COLO668 (cell line): ENCODE data around the gene LHFPL6.

Experiments used
- DNase-seq: peaks from one replicate; lab custom pipeline; 2025; ENCODE audit not compliant: unreplicated experiment; lab: John Stamatoyannopoulos, UW

The LHFPL6 gene

DNA sequence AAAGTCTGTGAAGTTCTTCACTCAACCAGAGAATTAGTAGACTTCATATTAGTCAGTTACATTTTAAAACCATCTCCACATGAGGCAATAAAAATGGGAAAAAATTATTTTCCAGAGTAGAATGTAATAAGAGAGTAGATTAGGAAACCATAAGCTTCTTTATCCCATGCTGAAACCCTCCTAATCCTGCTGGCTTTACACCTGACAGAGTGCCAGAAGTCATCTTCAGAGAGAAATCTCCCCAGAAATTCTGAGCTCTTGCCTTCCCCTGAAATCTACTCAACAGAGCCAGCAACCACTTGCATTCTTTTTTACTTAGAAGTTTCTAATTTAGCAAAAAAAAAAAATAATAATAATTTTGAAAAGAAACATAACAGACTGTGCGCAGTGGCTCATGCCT lies 284.8 kb downstream of the LHFPL6 start:
- no peak for DNase-seq

DNA sequence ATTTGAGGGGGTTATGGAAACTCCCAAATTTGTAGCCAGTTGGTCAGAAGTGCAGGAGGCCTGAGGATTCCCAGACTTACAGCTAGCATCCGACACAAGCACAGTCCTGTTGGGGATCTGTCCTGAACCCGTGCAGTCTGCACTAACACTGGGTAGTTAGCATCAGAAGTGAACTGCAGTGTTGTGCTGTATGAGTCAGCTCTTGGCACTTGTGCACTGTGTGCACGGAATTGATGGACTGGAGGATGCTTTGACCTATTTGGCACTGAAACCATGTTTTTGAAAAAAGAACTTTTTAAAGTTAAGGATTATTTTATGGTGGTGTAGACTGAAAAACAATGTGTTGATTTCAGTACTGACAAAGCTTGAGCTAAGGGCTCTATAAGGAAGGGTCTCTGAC lies 285.7 kb downstream of the LHFPL6 start:
- no peak for DNase-seq

DNA sequence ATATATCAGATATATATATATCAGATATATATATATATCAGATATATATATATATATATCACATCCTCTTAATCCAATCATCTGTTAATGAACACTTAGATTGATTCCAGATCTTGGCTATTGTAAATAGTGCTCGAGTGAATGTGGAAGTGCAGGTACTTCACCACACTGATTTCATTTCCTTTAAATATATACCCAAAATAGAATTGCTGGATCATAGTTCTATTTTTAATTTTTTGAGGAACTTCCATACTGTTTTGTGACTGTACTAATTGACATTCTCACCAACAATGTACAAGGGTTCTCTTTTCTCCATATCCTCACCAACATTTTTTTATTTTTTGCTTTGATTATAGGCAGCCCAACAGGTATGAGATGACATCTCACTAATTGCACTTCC lies 287.2 kb downstream of the LHFPL6 start:
- no peak for DNase-seq

DNA sequence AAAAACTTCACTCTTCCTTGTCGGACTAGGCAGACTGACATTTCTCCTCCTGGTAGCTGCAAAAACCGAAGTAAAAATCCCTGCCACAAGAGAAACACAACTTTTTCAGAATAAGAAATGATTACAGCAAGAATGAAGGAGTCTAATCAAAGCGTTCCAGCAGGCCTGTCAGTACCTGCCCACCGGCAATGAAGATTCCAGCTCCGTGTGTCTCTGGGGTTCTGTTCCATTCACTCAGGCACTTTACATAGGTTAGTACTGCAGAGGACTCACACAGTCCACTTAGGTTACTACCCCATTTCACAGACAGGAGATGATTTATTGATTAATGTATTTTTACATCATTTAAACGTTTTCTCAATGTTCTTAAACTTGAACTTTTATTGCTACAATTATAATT lies 289.3 kb downstream of the LHFPL6 start:
- no peak for DNase-seq

DNA sequence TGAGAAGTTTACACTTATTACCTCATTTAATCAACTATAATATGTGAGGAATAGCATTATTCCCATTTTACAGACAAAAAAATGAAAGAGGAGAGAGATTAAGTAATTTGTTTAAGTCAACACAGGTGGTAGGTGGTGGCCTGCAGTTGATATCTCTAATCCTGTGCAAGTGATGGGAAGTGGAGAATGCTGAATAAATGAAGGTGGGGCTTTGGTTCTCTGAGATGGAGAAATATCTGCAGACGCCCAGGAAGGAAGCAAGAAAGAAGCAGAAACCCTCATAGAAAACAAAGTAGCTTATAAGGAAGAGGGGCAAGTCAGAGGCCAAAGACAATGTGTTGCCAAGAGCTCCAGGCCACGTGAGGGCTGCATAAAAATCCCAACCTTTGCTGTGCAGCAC lies 290.4 kb downstream of the LHFPL6 start:
- no peak for DNase-seq

DNA sequence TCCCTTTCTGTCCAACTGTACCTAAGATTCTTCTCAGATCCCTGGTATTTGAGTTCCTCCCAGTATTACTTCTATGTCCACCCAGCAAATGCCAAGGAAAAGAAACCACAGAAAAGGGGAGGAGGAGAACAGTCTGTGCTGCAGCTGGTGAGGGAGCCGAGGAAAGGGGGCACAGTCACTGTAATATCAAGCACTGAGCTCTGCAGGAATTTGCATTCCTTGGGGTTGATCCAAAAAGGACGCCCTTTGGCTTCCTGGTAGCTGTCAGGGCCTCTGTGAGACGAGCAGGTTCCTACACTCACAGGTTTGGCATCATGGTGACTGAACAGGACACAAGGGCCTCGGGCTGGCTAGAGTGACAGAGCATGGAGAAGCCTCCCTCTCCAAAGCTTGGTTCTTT lies 291.4 kb downstream of the LHFPL6 start:
- no peak for DNase-seq

DNA sequence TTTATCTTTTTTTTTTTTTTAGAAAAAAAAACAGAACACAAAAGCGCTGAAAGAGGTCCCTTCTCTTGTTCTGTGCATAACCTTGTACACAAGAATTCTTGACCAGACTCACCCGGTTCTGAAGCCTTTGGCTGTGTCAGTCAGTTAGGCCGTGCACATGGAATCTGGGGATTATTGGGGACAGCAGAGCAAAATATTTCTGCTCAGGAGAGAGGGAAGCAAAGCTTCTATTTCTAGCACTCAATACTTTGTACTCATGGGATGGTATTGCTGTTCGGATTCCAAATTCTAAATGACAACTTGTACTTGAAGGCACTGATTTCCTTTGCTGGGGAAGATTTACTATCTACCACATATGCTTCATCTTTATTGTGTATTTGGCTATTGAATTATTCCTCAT lies 292.0 kb downstream of the LHFPL6 start:
- no peak for DNase-seq

DNA sequence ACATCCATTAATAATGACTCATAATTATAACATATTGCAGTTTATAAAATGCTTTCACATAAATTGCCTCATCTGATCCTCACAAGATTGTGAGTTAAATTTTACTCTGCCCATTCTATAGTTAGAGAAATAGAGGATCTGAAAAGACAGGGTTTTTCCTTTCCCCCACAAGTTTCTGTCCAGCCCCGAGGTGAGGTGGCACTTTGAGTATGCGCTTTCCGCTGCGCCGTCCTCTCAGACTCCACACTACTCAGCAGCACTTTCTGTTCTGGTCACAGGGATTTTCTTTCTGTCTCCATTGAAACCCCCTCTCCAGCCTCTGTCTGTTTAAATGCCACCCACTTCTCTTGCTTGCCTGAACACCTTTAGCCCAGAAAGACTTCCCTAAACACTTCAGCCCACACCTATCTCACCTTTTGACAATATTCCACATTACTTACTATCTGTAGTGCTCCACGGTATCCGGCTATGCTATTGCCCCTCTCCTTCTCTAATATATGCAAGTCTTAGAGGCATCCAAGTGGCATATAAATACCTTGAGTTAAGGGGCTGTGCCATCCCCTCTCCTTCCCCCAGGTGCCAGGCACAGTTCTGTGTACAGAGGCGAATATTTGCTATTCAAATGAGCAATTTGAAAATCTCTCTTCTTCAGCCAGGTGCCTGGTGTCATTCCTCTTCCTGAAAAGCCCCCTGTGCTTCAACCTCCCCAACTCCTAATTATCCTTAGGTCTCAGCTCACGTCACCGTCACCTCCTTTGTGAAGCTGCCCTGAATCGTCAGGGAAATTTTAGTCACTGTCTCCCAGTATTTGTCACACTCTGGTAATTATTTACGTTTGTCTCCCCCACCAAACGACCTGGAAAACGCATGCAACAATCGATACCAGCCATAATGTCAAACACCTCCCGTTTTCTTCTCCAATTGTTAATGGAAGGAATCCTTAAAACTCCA lies 296.1 kb downstream of the LHFPL6 start:
- no peak for DNase-seq

DNA sequence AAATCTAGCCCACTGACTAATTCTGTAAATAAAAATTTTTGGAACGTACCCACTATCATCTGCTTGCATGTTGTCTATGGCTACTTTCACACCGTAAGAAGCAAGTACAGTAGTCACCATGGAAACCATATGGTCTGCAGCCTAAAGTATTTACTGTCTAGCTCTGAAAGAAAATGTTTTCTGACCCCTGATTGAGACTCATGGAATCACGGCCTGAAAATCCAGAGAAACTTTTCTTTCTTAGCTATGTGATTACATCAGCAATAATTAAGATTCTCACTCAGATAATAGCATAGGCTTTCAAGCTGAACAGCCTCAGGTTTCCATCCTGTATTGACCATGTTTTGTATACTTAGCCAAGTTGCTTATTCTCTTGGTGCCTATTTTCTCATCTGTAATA lies 300.2 kb downstream of the LHFPL6 start:
- DNase-seq, result no peak

DNA sequence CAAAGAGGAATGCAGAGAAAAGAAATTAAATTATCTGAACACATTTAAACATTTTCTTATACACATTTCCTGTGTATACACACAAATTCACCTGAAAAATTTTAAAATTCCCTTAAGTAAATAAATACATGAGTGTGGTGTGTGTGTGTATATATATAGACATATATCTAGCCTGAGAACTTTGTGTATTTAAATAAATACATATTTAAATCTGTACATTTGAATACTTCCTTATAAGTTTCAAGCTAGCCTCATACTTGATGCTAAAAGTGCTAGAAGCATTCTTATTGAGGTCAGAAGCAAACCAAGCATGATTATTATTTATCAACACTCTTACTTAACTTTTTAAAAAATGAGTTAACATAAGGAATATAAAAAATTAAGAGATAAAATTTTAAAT lies 304.0 kb downstream of the LHFPL6 start:
- no peak for DNase-seq

DNA sequence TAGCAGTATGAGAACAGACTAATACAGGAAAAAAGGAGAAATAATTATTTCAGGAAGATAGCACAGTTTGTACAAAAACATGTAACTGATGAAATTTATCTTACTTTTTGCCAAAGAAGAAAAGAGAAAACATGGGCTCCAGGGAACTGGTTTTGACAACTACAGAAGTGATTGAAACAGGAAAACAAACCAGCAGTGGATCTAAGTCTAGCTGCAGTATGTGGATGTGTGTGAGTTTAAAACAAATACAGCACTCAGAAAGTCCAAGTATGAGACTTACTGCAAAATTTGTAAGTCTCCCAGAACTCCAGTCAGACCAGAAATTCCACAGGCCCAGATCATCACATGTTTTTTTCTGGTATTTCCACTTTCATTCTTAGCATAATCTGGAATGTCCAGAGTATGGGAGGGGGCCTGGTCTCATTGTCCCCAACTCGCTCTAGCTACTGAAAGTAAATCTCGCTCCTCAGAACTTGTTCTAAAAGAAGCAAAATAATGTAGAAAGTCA lies 305.3 kb downstream of the LHFPL6 start:
- DNase-seq, result no peak

DNA sequence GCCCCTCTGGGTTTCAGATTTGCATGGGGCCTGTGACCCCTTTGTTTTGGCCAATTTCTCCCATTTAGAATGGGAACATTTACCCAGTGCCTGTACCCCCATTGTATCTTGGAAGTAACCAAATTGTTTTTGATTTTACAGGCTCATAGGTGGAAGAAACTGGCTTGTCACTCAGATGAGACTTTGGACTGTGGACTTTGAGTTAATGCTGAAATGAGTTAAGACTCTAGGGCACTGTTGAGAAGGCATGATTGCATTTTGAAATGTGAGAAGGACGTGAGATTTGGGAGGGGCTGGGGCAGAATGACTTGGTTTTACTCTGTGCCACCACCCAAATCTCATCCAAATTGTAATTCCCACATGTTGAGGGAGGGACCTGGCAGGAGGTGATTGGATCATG lies 306.0 kb downstream of the LHFPL6 start:
- DNase-seq, result no peak

DNA sequence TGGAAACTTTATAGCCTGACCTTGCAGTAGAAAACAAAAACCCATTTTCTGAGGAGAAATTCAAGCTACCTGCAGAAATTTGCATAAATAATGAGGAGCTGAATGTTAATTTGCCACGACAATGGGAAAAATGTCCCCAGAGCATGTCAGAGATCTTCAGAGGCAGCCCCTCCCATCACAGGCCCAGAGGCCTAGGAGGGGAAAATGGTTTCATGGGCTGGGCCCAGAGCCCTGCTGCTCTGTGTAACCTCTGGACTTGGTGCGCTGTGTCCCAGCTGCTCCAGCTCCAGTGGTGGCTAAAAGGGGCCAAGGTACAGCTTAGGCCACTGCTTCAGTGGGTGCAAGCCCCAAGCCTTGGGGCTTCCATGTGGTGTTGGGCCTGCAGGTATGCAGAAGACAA lies 306.8 kb downstream of the LHFPL6 start:
- DNase-seq, result no peak
